ENCODE results near the gene TTC24. TPM values are rescaled to one million over a fixed set of nuclear protein-coding genes. Genes with fewer than 3 reads are reported as not detected.
A peak's percentile ranks its signal among the peaks of the same experiment; 100 is the strongest.

TTC24 gene
- polyA plus RNA-seq, 1 donor from 2014 or later = not detected

GRCh38 chr1:156560585-156561163 is 18.8 kb upstream of the TTC24 start:
- Histone ChIP-seq H3F3A (ENCODE audit: insufficient read depth, low read length, poor library complexity, severe bottlenecking) (no peaks in the 10 kb centered on the region), H3K36me3 (ENCODE audit: insufficient read depth, low read length) (no peaks in the 10 kb centered on the region), H3K9me2 (ENCODE audit: insufficient read depth, low read length) (no peaks in the 10 kb centered on the region), H3K27ac (ENCODE audit: low read length) (peak overlapping the region; percentile 8), H3K4me3 (ENCODE audit: low read length) (no peak overlapping the region), H2AFZ (ENCODE audit: low read depth, low read length) (no peak overlapping the region), H3K4me2 (ENCODE audit: low read length) (no peak overlapping the region), H3K9ac (ENCODE audit: low read length) (no peak overlapping the region), H3K27me3 (ENCODE audit: insufficient read depth, low read depth, low read length) (no peaks in the 10 kb centered on the region), H3K9me3 (ENCODE audit: low read length) (no peaks in the 10 kb centered on the region), H4K20me1 (ENCODE audit: insufficient read depth) (no peaks in the 10 kb centered on the region), H3K79me2 (replicated peaks; ENCODE audit: insufficient read depth, low read length) (no peaks in the 10 kb centered on the region)
- TF ChIP-seq TAF1 (IDR thresholded peaks at IDR 0.05; ENCODE audit: low read depth) (no peak), CTCF (IDR thresholded peaks at IDR 0.05; ENCODE audit: poor library complexity, severe bottlenecking) (no peak), SMC3 (conservative IDR thresholded peaks at IDR 0.05; ENCODE audit: poor library complexity) (no peak), RAD21 (conservative IDR thresholded peaks at IDR 0.05) (no peak), POLR2AphosphoS5 (IDR thresholded peaks at IDR 0.05) (no peak), MXI1 (conservative IDR thresholded peaks at IDR 0.05; ENCODE audit: poor library complexity, severe bottlenecking) (no peak)

GRCh38 chr1:156565519-156565918 is 14.0 kb upstream of the TTC24 start:
- no peak overlapping the region for H3K4me2 ChIP-seq (ENCODE audit: low read length)
- no peak for TF ChIP-seq REST (IDR thresholded peaks at IDR 0.05; ENCODE audit: borderline replicate concordance)
- no peak for TF ChIP-seq CTCF (IDR thresholded peaks at IDR 0.05; ENCODE audit: poor library complexity, severe bottlenecking)
- TF ChIP-seq POLR2AphosphoS5 (IDR thresholded peaks at IDR 0.05) = no peak
- no peak for TF ChIP-seq EZH2 (IDR thresholded peaks at IDR 0.05; ENCODE audit: borderline replicate concordance, insufficient read depth, low read length, poor library complexity, severe bottlenecking)
- no peak for TF ChIP-seq EP300 (conservative IDR thresholded peaks at IDR 0.05; ENCODE audit: poor library complexity, severe bottlenecking)
- no peak for TF ChIP-seq TAF1 (IDR thresholded peaks at IDR 0.05; ENCODE audit: low read depth)
- TF ChIP-seq SMC3 (conservative IDR thresholded peaks at IDR 0.05; ENCODE audit: poor library complexity) = no peak
- no peak overlapping the region for H2AFZ ChIP-seq (ENCODE audit: low read depth, low read length)
- no peaks in the 10 kb centered on the region for H3K9me2 ChIP-seq (ENCODE audit: insufficient read depth, low read length)
- no peaks in the 10 kb centered on the region for H3K79me2 ChIP-seq (replicated peaks; ENCODE audit: insufficient read depth, low read length)
- no peaks in the 10 kb centered on the region for H3K9me3 ChIP-seq (ENCODE audit: low read length)
- no peak overlapping the region for H3K9ac ChIP-seq (ENCODE audit: low read length)
- H4K20me1 ChIP-seq (ENCODE audit: insufficient read depth) = no peaks in the 10 kb centered on the region
- H3K27me3 ChIP-seq (ENCODE audit: insufficient read depth, low read depth, low read length) = no peaks in the 10 kb centered on the region
- no peaks in the 10 kb centered on the region for H3K36me3 ChIP-seq (ENCODE audit: insufficient read depth, low read length)
- no peaks in the 10 kb centered on the region for H3F3A ChIP-seq (ENCODE audit: insufficient read depth, low read length, poor library complexity, severe bottlenecking)
- no peak overlapping the region for H3K27ac ChIP-seq (ENCODE audit: low read length)
- H3K4me3 ChIP-seq (ENCODE audit: low read length) = no peak overlapping the region

All from neural cell (in vitro differentiated cells).